Upper lobe of right lung (tissue), 1 donor: ENCODE data around the gene LMAN2L. TPM values are rescaled to one million over a fixed set of nuclear protein-coding genes. Genes with fewer than 3 reads are reported as not detected.

ENCODE experiments used
- ATAC-seq: fragments of 200-7000 bp; cut with Tn5 transposase; one replicate; pipeline ENCODE4 v1.9.1; 2020; ENCODE audit warnings: mild to moderate bottlenecking, moderate library complexity
- DNase-seq: peaks from one replicate; pipeline ENCODE4 v3.0.0-alpha.2; 2020
- H3K27ac ChIP-seq: fragments of 200-600 bp; one replicate; pipeline ENCODE4 v1.8.0; 2022
- H3K27me3 ChIP-seq: fragments of 200-600 bp; one replicate; pipeline ENCODE4 v1.8.0; 2022; ENCODE audit warnings: mild to moderate bottlenecking
- H3K36me3 ChIP-seq: fragments of 200-600 bp; one replicate; pipeline ENCODE4 v1.8.0; 2022
- H3K4me1 ChIP-seq: fragments of 200-600 bp; one replicate; pipeline ENCODE4 v1.8.0; 2022
- H3K4me3 ChIP-seq: fragments of 200-600 bp; one replicate; pipeline ENCODE4 v1.8.0; 2022; ENCODE audit warnings: mild to moderate bottlenecking
- H3K9me3 ChIP-seq: fragments of 200-600 bp; one replicate; pipeline ENCODE4 v1.8.0; 2022
- CTCF ChIP-seq: fragments of 200-600 bp; IDR thresholded peaks from one replicate; pipeline ENCODE4 v1.8.0; 2022; ENCODE audit warnings: antibody characterized with exemption
- intact Hi-C: fragments of 100-400 bp; cut with DNase I; formaldehyde crosslinking; loops from one replicate; pipeline ENCODE4 v1.11.0; 2022
- total RNA-seq: library from RNA; stranded (reverse); fragmentation: NEBNext Ultra II Directional; extraction: Animal tissue kit (Norgen Biotek cat#: 25700); gene quantifications from one replicate; pipeline ENCODE4 v1.2.1, GENCODE V29; 2021
- donor health status: DM: no; HTN: yes; CAD: no; lungs with severe emphysema.

Gene LMAN2L
- total RNA-seq, 1 donor from 2014 or later: 16.5 TPM

- H3K9me3 ChIP-seq: no peaks in the 10 kb centered on the region
- ATAC-seq (no peak), DNase-seq (no peak)
- H3K4me1 ChIP-seq: peaks cover 17% of the 10 kb centered on the region
- no peak overlapping the region for H3K4me3 ChIP-seq
- no peaks in the 10 kb centered on the region for H3K27me3 ChIP-seq
- no peak overlapping the region for H3K27ac ChIP-seq
- intact Hi-C loops: no loop called here
- TF ChIP-seq CTCF: no peak
- no peaks in the 10 kb centered on the region for H3K36me3 ChIP-seq
Measured at GRCh38 chr2:96757477-96757860, 17.6 kb upstream of the LMAN2L start.

- intact Hi-C loops: no loop called here
- ATAC-seq (no peak), DNase-seq (no peak)
- H3K4me1 ChIP-seq: peaks cover 12% of the 10 kb centered on the region
- H3K27me3 ChIP-seq: no peaks in the 10 kb centered on the region
- TF ChIP-seq CTCF: no peak
- H3K36me3 ChIP-seq: no peaks in the 10 kb centered on the region
- H3K27ac ChIP-seq: no peak overlapping the region
- no peaks in the 10 kb centered on the region for H3K9me3 ChIP-seq
- H3K4me3 ChIP-seq: no peak overlapping the region
Measured at GRCh38 chr2:96756788-96757476, 17.1 kb upstream of the LMAN2L start.

GRCh38 chr2:96754317-96754716, 14.5 kb upstream of the LMAN2L start:
- no peak for TF ChIP-seq CTCF
- intact Hi-C loops: no loop called here
- Histone ChIP-seq H3K4me1 (no peaks in the 10 kb centered on the region), H3K27ac (no peak overlapping the region), H3K9me3 (no peaks in the 10 kb centered on the region), H3K27me3 (no peaks in the 10 kb centered on the region), H3K4me3 (no peak overlapping the region), H3K36me3 (no peaks in the 10 kb centered on the region)
- DNase-seq (no peak), ATAC-seq (no peak)

- DNase-seq (no peak), ATAC-seq (no peak)
- no peaks in the 10 kb centered on the region for H3K27me3 ChIP-seq
- no peaks in the 10 kb centered on the region for H3K36me3 ChIP-seq
- intact Hi-C loops: no loop called here
- H3K27ac ChIP-seq: no peak overlapping the region
- no peak for TF ChIP-seq CTCF
- H3K4me1 ChIP-seq: no peaks in the 10 kb centered on the region
- H3K9me3 ChIP-seq: no peaks in the 10 kb centered on the region
- no peak overlapping the region for H3K4me3 ChIP-seq
Measured at GRCh38 chr2:96753661-96754282, 13.9 kb upstream of the LMAN2L start.

GRCh38 chr2:96751800-96752199, 11.9 kb upstream of the LMAN2L start:
- Histone ChIP-seq H3K27me3 (no peaks in the 10 kb centered on the region), H3K4me1 (no peaks in the 10 kb centered on the region), H3K9me3 (no peaks in the 10 kb centered on the region), H3K27ac (no peak overlapping the region), H3K4me3 (no peak overlapping the region), H3K36me3 (no peaks in the 10 kb centered on the region)
- no peak for DNase-seq
- intact Hi-C loops: no loop called here
- no peak for TF ChIP-seq CTCF
- no peak for ATAC-seq
